GM12891 (cell line): ENCODE data around the gene RBBP4.

ENCODE experiments used
- POLR2A ChIP-seq: IDR thresholded peaks from 2 replicates; pipeline ENCODE4 v1.6.1; 2011; ENCODE audit warnings: low read depth, low read length, control low read depth
- POLR2AphosphoS5 ChIP-seq: IDR thresholded peaks from 2 replicates; pipeline ENCODE4 v1.6.1; 2011; ENCODE audit warnings: low read depth, low read length, control low read depth
- SPI1 ChIP-seq: IDR thresholded peaks from 2 replicates; pipeline ENCODE4 v1.6.1; 2011; ENCODE audit warnings: low read depth, low read length, control low read depth
- TAF1 ChIP-seq: IDR thresholded peaks from 2 replicates; pipeline ENCODE4 v1.6.1; 2011; ENCODE audit warnings: low read depth, low read length, control low read depth

DNA sequence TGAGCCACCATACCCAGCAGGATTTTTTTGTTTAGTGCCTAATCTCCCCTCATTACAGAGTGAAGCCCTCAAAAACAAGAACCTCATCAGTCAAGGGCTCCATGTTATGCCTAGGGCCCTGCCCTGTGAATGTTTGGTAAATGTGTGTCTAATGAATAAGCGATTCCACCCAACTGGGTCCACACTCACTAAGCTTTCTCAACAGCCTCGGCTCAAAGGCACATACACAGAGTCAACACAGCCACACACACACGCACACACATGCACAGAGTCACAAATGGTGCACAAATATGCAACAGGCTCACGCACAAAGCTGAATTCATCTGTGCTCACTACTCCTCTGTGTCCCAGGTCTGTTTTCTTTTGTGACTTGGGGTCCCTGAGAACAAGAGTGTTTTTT, 63.3 kb downstream of the RBBP4 start:
- no peak for TF ChIP-seq POLR2AphosphoS5
- no peak for TF ChIP-seq POLR2A
- TF ChIP-seq TAF1 = no peak
- no peak for TF ChIP-seq SPI1
